ENCODE measurements around the gene NKD1. TPM values are rescaled to one million over a fixed set of nuclear protein-coding genes. Genes with fewer than 3 reads are reported as not detected.

Gene NKD1
- polyA plus RNA-seq, 3 donors: 0.01 TPM; not detected in 2

GRCh38 chr16:50529334-50529733 lies 18.9 kb upstream of the NKD1 start:
- Histone ChIP-seq H3K79me2 (ENCODE audit: insufficient read depth, low read length) (no peaks in the 10 kb centered on the region), H3K36me3 (replicated peaks in 1 of 2; ENCODE audit: control insufficient read depth in 1 of 2, insufficient read depth in 2 of 2, low read length in 2 of 2) (no peaks in the 10 kb centered on the region), H2AFZ (ENCODE audit: insufficient read depth, low read depth, low read length, poor library complexity, severe bottlenecking) (no peak overlapping the region), H3K27me3 (ENCODE audit: control insufficient read depth in 2 of 2, insufficient read depth in 2 of 2, low read length in 2 of 2) (no peaks in the 10 kb centered on the region), H3K4me1 (ENCODE audit: control insufficient read depth in 1 of 2, insufficient read depth in 2 of 2, low read length in 2 of 2) (no peaks in the 10 kb centered on the region), H4K20me1 (ENCODE audit: insufficient read depth, low read length) (no peaks in the 10 kb centered on the region), H3K9me3 (replicated peaks in 1 of 2; ENCODE audit: control insufficient read depth in 1 of 2, insufficient read depth in 1 of 2, low read length in 2 of 2) (peaks cover 4 to 9% of the 10 kb centered on the region in 2 donors), H3K27ac (ENCODE audit: low read depth in 1 of 2, low read length in 2 of 2) (no peak overlapping the region), H3K4me3 (replicated peaks in 1 of 3; ENCODE audit: low read depth in 2 of 3, low read length in 3 of 3) (no peak overlapping the region), H3K4me2 (replicated peaks; ENCODE audit: extremely low read depth, low read length, poor library complexity, severe bottlenecking) (no peak overlapping the region), H3K9ac (ENCODE audit: insufficient read depth, low read length, poor library complexity, severe bottlenecking) (no peak overlapping the region)
- intact Hi-C loops (cut with micrococcal nuclease): no loop called here
- H3K4me1 Mint-ChIP-seq: no peaks in the 10 kb centered on the region
- DNase-seq: no peak
- H3K9me3 Mint-ChIP-seq: peaks cover 2 to 15% (median 12%) of the 10 kb centered on the region in 7 donors
- no peak for TF ChIP-seq CTCF (IDR thresholded peaks at IDR 0.05)
- no peak overlapping the region for H3K4me3 Mint-ChIP-seq
- H3K27ac Mint-ChIP-seq: no peak overlapping the region
- H3K36me3 Mint-ChIP-seq: no peaks in the 10 kb centered on the region
- H3K27me3 Mint-ChIP-seq (ENCODE audit: low read depth in 3 of 3): peaks cover 4 to 14% (median 11%) of the 10 kb centered on the region in 3 donors

GRCh38 chr16:50530277-50531236 lies 17.6 kb upstream of the NKD1 start:
- no peak overlapping the region for H3K4me3 ChIP-seq (replicated peaks in 1 of 3; ENCODE audit: low read depth in 2 of 3, low read length in 3 of 3)
- peak overlapping the region; percentile 14 to 22 for H3K4me3 Mint-ChIP-seq
- no peaks in the 10 kb centered on the region for H3K27me3 ChIP-seq (ENCODE audit: control insufficient read depth in 2 of 2, insufficient read depth in 2 of 2, low read length in 2 of 2)
- no peaks in the 10 kb centered on the region for H3K36me3 Mint-ChIP-seq
- H3K79me2 ChIP-seq (ENCODE audit: insufficient read depth, low read length): no peaks in the 10 kb centered on the region
- no peaks in the 10 kb centered on the region for H3K4me1 ChIP-seq (ENCODE audit: control insufficient read depth in 1 of 2, insufficient read depth in 2 of 2, low read length in 2 of 2)
- no peak overlapping the region for H3K9ac ChIP-seq (ENCODE audit: insufficient read depth, low read length, poor library complexity, severe bottlenecking)
- H4K20me1 ChIP-seq (ENCODE audit: insufficient read depth, low read length): no peaks in the 10 kb centered on the region
- no peak for TF ChIP-seq CTCF (IDR thresholded peaks at IDR 0.05)
- intact Hi-C loops (cut with micrococcal nuclease): no loop called here
- H3K9me3 Mint-ChIP-seq: peaks cover 2 to 21% (median 17%) of the 10 kb centered on the region in 7 donors
- peaks cover 3 to 13% (median 13%) of the 10 kb centered on the region in 3 donors for H3K27me3 Mint-ChIP-seq (ENCODE audit: low read depth in 3 of 3)
- H3K36me3 ChIP-seq (replicated peaks in 1 of 2; ENCODE audit: control insufficient read depth in 1 of 2, insufficient read depth in 2 of 2, low read length in 2 of 2): no peaks in the 10 kb centered on the region
- no peak overlapping the region for H3K27ac Mint-ChIP-seq
- no peak overlapping the region for H3K27ac ChIP-seq (ENCODE audit: low read depth in 1 of 2, low read length in 2 of 2)
- DNase-seq: no peak
- 94% methylated on average over 8 of the region's 13 CpGs for WGBS (ENCODE audit: insufficient coverage)
- no peaks in the 10 kb centered on the region for H3K4me1 Mint-ChIP-seq
- peaks cover 4 to 9% of the 10 kb centered on the region in 2 donors for H3K9me3 ChIP-seq (replicated peaks in 1 of 2; ENCODE audit: control insufficient read depth in 1 of 2, insufficient read depth in 1 of 2, low read length in 2 of 2)
- H2AFZ ChIP-seq (ENCODE audit: insufficient read depth, low read depth, low read length, poor library complexity, severe bottlenecking): no peak overlapping the region
- no peak overlapping the region for H3K4me2 ChIP-seq (replicated peaks; ENCODE audit: extremely low read depth, low read length, poor library complexity, severe bottlenecking)
